ENCODE data around the gene PLEKHB2.

PLEKHB2 gene

GRCh38 chr2:131093006-131093695 lies 12.0 kb upstream of the PLEKHB2 start, which contains the start of gene FAM168B:
Gene FAM168B (minus strand): TSS chr2:131093460. CDS start chr2:131082646, 10,814 bp downstream.
- Mint-ChIP-seq H3K4me1 (peaks cover 18% of the 10 kb centered on the region), H3K27me3 (ENCODE audit: low read depth) (no peaks in the 10 kb centered on the region), H3K4me3 (peak within 1 kb of the TSS; percentile 88 to 99 (median 95))

GRCh38 chr2:131093696-131094462 lies 11.3 kb upstream of the PLEKHB2 start:
- Mint-ChIP-seq H3K9me3 (no peaks in the 10 kb centered on the region), H3K27ac (peak overlapping the region; percentile 97 to 99 (median 98)), H3K36me3 (ENCODE audit: low read depth) (peaks cover 11% of the 10 kb centered on the region), H3K4me1 (peaks cover 18% of the 10 kb centered on the region), H3K4me3 (peak overlapping the region; percentile 88 to 99 (median 93)), H3K27me3 (ENCODE audit: low read depth) (no peaks in the 10 kb centered on the region)
- TF ChIP-seq CTCF (IDR thresholded peaks at IDR 0.05; ENCODE audit: unreplicated experiment in 3 of 3), result no peak

More at GRCh38 chr2:131093006-131093695, 12.0 kb upstream of the PLEKHB2 start, which contains the start of gene FAM168B:
- H3K9me3 Mint-ChIP-seq, result no peaks in the 10 kb centered on the region
- TF ChIP-seq CTCF (IDR thresholded peaks at IDR 0.05; ENCODE audit: unreplicated experiment in 3 of 3), result no peak
- peak within 1 kb of the TSS; percentile 98 to 99 (median 98) for H3K27ac Mint-ChIP-seq
- peaks cover 17% of the 10 kb centered on the region for H3K36me3 Mint-ChIP-seq (ENCODE audit: low read depth)

GRCh38 chr2:131094463-131095281 lies 10.5 kb upstream of the PLEKHB2 start:
- peak overlapping the region; percentile 88 to 99 (median 93) for H3K4me3 Mint-ChIP-seq
- peaks cover 18% of the 10 kb centered on the region for H3K4me1 Mint-ChIP-seq
- no peaks in the 10 kb centered on the region for H3K9me3 Mint-ChIP-seq
- H3K36me3 Mint-ChIP-seq (ENCODE audit: low read depth), result peaks cover 7% of the 10 kb centered on the region
- no peaks in the 10 kb centered on the region for H3K27me3 Mint-ChIP-seq (ENCODE audit: low read depth)
- no peak for TF ChIP-seq CTCF (IDR thresholded peaks at IDR 0.05; ENCODE audit: unreplicated experiment in 3 of 3)
- peak overlapping the region; percentile 97 to 99 (median 98) for H3K27ac Mint-ChIP-seq

- Mint-ChIP-seq H3K27me3 (ENCODE audit: low read depth) (no peaks in the 10 kb centered on the region), H3K27ac (peak overlapping the region in 2 of 3 experiments; percentile 54 to 55), H3K4me1 (peaks cover 24% of the 10 kb centered on the region), H3K9me3 (no peaks in the 10 kb centered on the region), H3K36me3 (ENCODE audit: low read depth) (no peaks in the 10 kb centered on the region), H3K4me3 (peak overlapping the region in 2 of 3 experiments; percentile 21 to 63)
- no peak for TF ChIP-seq CTCF (IDR thresholded peaks at IDR 0.05; ENCODE audit: unreplicated experiment in 3 of 3)
These were observed 2.0 kb upstream of the PLEKHB2 start for GRCh38 chr2:131103165-131103564.

- Mint-ChIP-seq H3K4me1 (peaks cover 24% of the 10 kb centered on the region), H3K4me3 (peak overlapping the region; percentile 93 to 97 (median 95)), H3K27ac (peak overlapping the region; percentile 74 to 96 (median 95)), H3K36me3 (ENCODE audit: low read depth) (peaks cover 5% of the 10 kb centered on the region), H3K27me3 (ENCODE audit: low read depth) (no peaks in the 10 kb centered on the region), H3K9me3 (no peaks in the 10 kb centered on the region)
- TF ChIP-seq CTCF (IDR thresholded peaks at IDR 0.05; ENCODE audit: unreplicated experiment in 3 of 3), result peak in 1 of 3 experiments; percentile 35
These were observed 515 bp upstream of the PLEKHB2 start for GRCh38 chr2:131104487-131105155.
